ENCODE data around the gene KLHL2.

DNA sequence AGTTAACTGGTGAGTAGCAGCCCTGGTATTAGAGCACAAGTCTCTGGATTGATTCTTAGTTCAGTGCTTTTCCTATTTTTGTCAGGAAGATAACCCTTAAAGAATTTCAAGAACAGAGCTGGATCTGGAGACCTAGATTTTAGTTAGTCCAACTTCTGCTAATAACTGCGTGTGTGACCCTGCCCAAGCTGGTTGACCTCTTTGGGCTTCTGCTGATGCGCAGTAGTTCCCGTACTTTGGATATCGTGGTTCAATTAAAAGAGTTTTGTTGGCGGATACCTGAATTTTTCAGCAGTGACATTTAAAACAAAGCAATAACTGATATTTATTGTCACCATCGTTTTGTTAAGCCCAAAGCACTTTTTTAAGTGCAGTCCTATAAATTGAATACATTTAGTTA, 129.4 kb downstream of the KLHL2 start:
- TF ChIP-seq, protein P1, sequence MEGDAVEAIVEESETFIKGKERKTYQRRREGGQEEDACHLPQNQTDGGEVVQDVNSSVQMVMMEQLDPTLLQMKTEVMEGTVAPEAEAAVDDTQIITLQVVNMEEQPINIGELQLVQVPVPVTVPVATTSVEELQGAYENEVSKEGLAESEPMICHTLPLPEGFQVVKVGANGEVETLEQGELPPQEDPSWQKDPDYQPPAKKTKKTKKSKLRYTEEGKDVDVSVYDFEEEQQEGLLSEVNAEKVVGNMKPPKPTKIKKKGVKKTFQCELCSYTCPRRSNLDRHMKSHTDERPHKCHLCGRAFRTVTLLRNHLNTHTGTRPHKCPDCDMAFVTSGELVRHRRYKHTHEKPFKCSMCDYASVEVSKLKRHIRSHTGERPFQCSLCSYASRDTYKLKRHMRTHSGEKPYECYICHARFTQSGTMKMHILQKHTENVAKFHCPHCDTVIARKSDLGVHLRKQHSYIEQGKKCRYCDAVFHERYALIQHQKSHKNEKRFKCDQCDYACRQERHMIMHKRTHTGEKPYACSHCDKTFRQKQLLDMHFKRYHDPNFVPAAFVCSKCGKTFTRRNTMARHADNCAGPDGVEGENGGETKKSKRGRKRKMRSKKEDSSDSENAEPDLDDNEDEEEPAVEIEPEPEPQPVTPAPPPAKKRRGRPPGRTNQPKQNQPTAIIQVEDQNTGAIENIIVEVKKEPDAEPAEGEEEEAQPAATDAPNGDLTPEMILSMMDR (IDR thresholded peaks at IDR 0.05) = no peak
- TF ChIP-seq POLR2A (IDR thresholded peaks at IDR 0.05; ENCODE audit: low read depth) (no peak), EP300 (IDR thresholded peaks at IDR 0.05) (no peak)
